ENCODE data around the gene INHBB.
"Not testable (repeated sequence)": the region's sequence is repeated elsewhere in the genome, so short reads cannot be mapped to it uniquely, and the experiment has no call there.

Gene INHBB

GRCh38 chr2:120316071-120316470 lies 29.9 kb upstream of the INHBB start:
- no peak for DNase-seq

- DNase-seq, result no peak
Measured at GRCh38 chr2:120316528-120317179, 29.3 kb upstream of the INHBB start.

- no peak for DNase-seq
Measured at GRCh38 chr2:120317180-120317533, 28.8 kb upstream of the INHBB start.

- no peak for DNase-seq
Measured at GRCh38 chr2:120317916-120318315, 28.0 kb upstream of the INHBB start.

GRCh38 chr2:120318626-120319025 lies 27.3 kb upstream of the INHBB start:
- peak in 6 of 56 donors; percentile 6 to 20 (median 12) for DNase-seq

- no peak for DNase-seq
Measured at GRCh38 chr2:120319123-120319522, 26.8 kb upstream of the INHBB start.

- DNase-seq, result no peak
Measured at GRCh38 chr2:120319686-120320317, 26.1 kb upstream of the INHBB start.

GRCh38 chr2:120320318-120320851 lies 25.6 kb upstream of the INHBB start:
- DNase-seq, result no peak

GRCh38 chr2:120320887-120321556 lies 24.9 kb upstream of the INHBB start:
- not testable (repeated sequence) for DNase-seq

- DNase-seq, result no peak
Measured at GRCh38 chr2:120321721-120322284, 24.1 kb upstream of the INHBB start.

GRCh38 chr2:120322329-120322728 lies 23.6 kb upstream of the INHBB start:
- DNase-seq, result no peak

GRCh38 chr2:120323214-120323613 lies 22.7 kb upstream of the INHBB start:
- peak in 6 of 56 donors; percentile 5 to 27 (median 16) for DNase-seq

- DNase-seq, result no peak
Measured at GRCh38 chr2:120323807-120324399, 22.0 kb upstream of the INHBB start.

GRCh38 chr2:120324933-120325332 lies 21.0 kb upstream of the INHBB start:
- no peak for DNase-seq

GRCh38 chr2:120326066-120326465 lies 19.9 kb upstream of the INHBB start:
- no peak for DNase-seq

GRCh38 chr2:120330946-120331822 lies 14.8 kb upstream of the INHBB start:
- DNase-seq, result no peak

GRCh38 chr2:120331903-120332302 lies 14.0 kb upstream of the INHBB start:
- no peak for DNase-seq

GRCh38 chr2:120332384-120332783 lies 13.6 kb upstream of the INHBB start:
- DNase-seq, result no peak

- DNase-seq, result no peak
Measured at GRCh38 chr2:120334068-120334467, 11.9 kb upstream of the INHBB start.

GRCh38 chr2:120336749-120337148 lies 9.2 kb upstream of the INHBB start:
- no peak for DNase-seq

- DNase-seq, result no peak
Measured at GRCh38 chr2:120338015-120338414, 7.9 kb upstream of the INHBB start.

Measured in nucleus accumbens (tissue), 56 donors.